SK-N-SH (cell line): Measurements from ENCODE around the gene BCAR1. TPM values are rescaled to one million over a fixed set of nuclear protein-coding genes. Genes with fewer than 3 reads are reported as not detected.
A peak's percentile ranks its signal among the peaks of the same experiment; 100 is the strongest.

Source experiments
- CTCF ChIA-PET: fragments of 300-600, 350-600 bp; formaldehyde crosslinking; extraction: SDS; loops from one replicate; lab custom pipeline; 2021; lab: Yijun Ruan, JAX
- POLR2A ChIA-PET: fragments of 350-600 bp; sonication (Branson Sonifier 250); formaldehyde crosslinking; extraction: SDS; loops from one replicate; lab custom pipeline; 2020; ENCODE audit warnings: antibody characterized with exemption, inconsistent platforms; lab: Yijun Ruan, JAX
- DNase-seq: peaks from one replicate; pipeline ENCODE4 v3.0.0; 2012
- H2AFZ ChIP-seq: fragments of 200-600 bp; sonication (generic); 2 replicates; pipeline ENCODE4 v1.8.1; 2016; ENCODE audit warnings: antibody characterized with exemption, mild to moderate bottlenecking, low read depth
- H3F3A ChIP-seq: fragments of 200-600 bp; sonication (generic); replicated peaks from 2 replicates; pipeline ENCODE3; 2016; ENCODE audit warnings: antibody characterized with exemption, mild to moderate bottlenecking; ENCODE audit not compliant: insufficient read depth
- H3K27ac ChIP-seq, 2 experiments: fragments of 200-500 bp in 1 of 2; fragments of 200-600 bp in 1 of 2; sonication (Bioruptor generic) in 1 of 2; sonication (generic), shearing (Covaris generic) in 1 of 2; 2 replicates each; pipeline versions ENCODE4 v1.5.1 to v1.6.1; 2014 to 2016; ENCODE audit warnings: low read depth in 2 of 2, inconsistent platforms in 1 of 2, low read length in 1 of 2, mild to moderate bottlenecking in 1 of 2, mixed read lengths in 1 of 2
- H3K27me3 ChIP-seq: fragments of 200-600 bp; sonication (generic), shearing (Covaris generic); 2 replicates; pipeline ENCODE4 v1.6.1; 2016; ENCODE audit warnings: mixed run types; ENCODE audit not compliant: insufficient read depth
- H3K36me3 ChIP-seq, 2 experiments: fragments of 200-500 bp in 1 of 2; fragments of 200-600 bp in 1 of 2; sonication (Bioruptor generic) in 1 of 2; sonication (generic) in 1 of 2; replicated peaks in 1 of 2; 2 replicates each; pipeline versions ENCODE3 to v1.5.1; 2014 to 2016; ENCODE audit warnings: low read length in 1 of 2, mild to moderate bottlenecking in 1 of 2; ENCODE audit not compliant: insufficient read depth in 2 of 2, control insufficient read depth in 1 of 2
- H3K4me1 ChIP-seq, 2 experiments: fragments of 200-500 bp in 1 of 2; fragments of 200-600 bp in 1 of 2; sonication (Bioruptor generic) in 1 of 2; sonication (generic), shearing (Covaris generic) in 1 of 2; 2 replicates each; pipeline versions ENCODE4 v1.5.1 to v1.6.1; 2014 to 2016; ENCODE audit warnings: low read depth in 1 of 2, low read length in 1 of 2, mixed run types in 1 of 2; ENCODE audit not compliant: insufficient read depth in 2 of 2, control insufficient read depth in 1 of 2
- H3K4me2 ChIP-seq: fragments of 200-600 bp; sonication (generic), shearing (Covaris generic); 2 replicates; pipeline ENCODE4 v1.6.1; 2017; ENCODE audit warnings: mixed run types
- H3K4me3 ChIP-seq, 2 experiments: fragments of 200-500 bp in 1 of 2; fragments of 200-600 bp in 1 of 2; sonication (Bioruptor generic) in 1 of 2; sonication (generic), shearing (Covaris generic) in 1 of 2; 2 replicates each; pipeline versions ENCODE4 v1.5.1 to v1.8.1; 2014 to 2016; ENCODE audit warnings: low read depth in 2 of 2, inconsistent platforms in 1 of 2, low read length in 1 of 2, mild to moderate bottlenecking in 1 of 2, mixed read lengths in 1 of 2, moderate library complexity in 1 of 2
- H3K79me2 ChIP-seq: fragments of 200-600 bp; sonication (generic); 2 replicates; pipeline ENCODE4 v1.8.1; 2017; ENCODE audit warnings: mild to moderate bottlenecking; ENCODE audit not compliant: insufficient read depth
- H3K9ac ChIP-seq: fragments of 200-600 bp; sonication (generic); 2 replicates; pipeline ENCODE4 v1.6.1; 2017; ENCODE audit warnings: mixed run types
- H3K9me2 ChIP-seq: fragments of 200-600 bp; sonication (generic); 2 replicates; pipeline ENCODE4 v1.6.1; 2017; ENCODE audit warnings: mixed run types
- H3K9me3 ChIP-seq: fragments of 200-600 bp; sonication (generic); 2 replicates; pipeline ENCODE4 v1.6.1; 2017; ENCODE audit warnings: mixed run types, mild to moderate bottlenecking, moderate library complexity
- H4K20me1 ChIP-seq: fragments of 200-600 bp; sonication (generic); 2 replicates; pipeline ENCODE4 v1.6.1; 2017; ENCODE audit warnings: mild to moderate bottlenecking, mixed run types; ENCODE audit not compliant: insufficient read depth
- CTCF ChIP-seq: fragments of 200-600 bp; sonication (generic); IDR thresholded peaks from 2 replicates; pipeline ENCODE4 v1.6.1; 2017; ENCODE audit warnings: antibody characterized with exemption, mild to moderate bottlenecking, moderate library complexity
- EZH2phosphoT487 ChIP-seq: fragments of 200-600 bp; sonication (generic); IDR thresholded peaks from 2 replicates; pipeline ENCODE4 v1.6.1; 2017; ENCODE audit warnings: low read depth, mixed run types, mild to moderate bottlenecking, antibody characterized with exemption, moderate library complexity, borderline replicate concordance
- FOSL2 ChIP-seq: IDR thresholded peaks from 2 replicates; pipeline ENCODE4 v1.4.0; 2012; ENCODE audit warnings: low read depth, mild to moderate bottlenecking, moderate library complexity, borderline replicate concordance
- GABPA ChIP-seq: IDR thresholded peaks from 2 replicates; pipeline ENCODE4 v1.4.0; 2012; ENCODE audit warnings: low read depth, mild to moderate bottlenecking
- IRF3 ChIP-seq: fragments of 150-350 bp; IDR thresholded peaks from 2 replicates; pipeline ENCODE4 v1.6.1; 2016; ENCODE audit warnings: mild to moderate bottlenecking, low read depth, low read length
- JUND ChIP-seq: IDR thresholded peaks from 2 replicates; pipeline ENCODE4 v1.4.0; 2012
- PBX3 ChIP-seq: IDR thresholded peaks from 2 replicates; pipeline ENCODE4; 2012
- RAD21 ChIP-seq: IDR thresholded peaks from 2 replicates; pipeline ENCODE4 v1.6.1; 2012; ENCODE audit warnings: mild to moderate bottlenecking, low read length
- RFX5 ChIP-seq: IDR thresholded peaks from 2 replicates; pipeline ENCODE4 v1.6.1; 2012; ENCODE audit warnings: mild to moderate bottlenecking, improper control_type of control experiment, low read length
- RXRA ChIP-seq: IDR thresholded peaks from 2 replicates; pipeline ENCODE4 v1.4.0; 2012; ENCODE audit warnings: low read depth, mild to moderate bottlenecking, borderline replicate concordance
- SIN3A ChIP-seq: IDR thresholded peaks from 2 replicates; pipeline ENCODE4 v1.6.1; 2012; ENCODE audit warnings: low read depth, mild to moderate bottlenecking, low read length, moderate library complexity, borderline replicate concordance
- TAF1 ChIP-seq: IDR thresholded peaks from 2 replicates; pipeline ENCODE4 v1.6.1; 2012; ENCODE audit warnings: low read depth, mild to moderate bottlenecking, low read length, moderate library complexity, borderline replicate concordance
- TEAD4 ChIP-seq: IDR thresholded peaks from 2 replicates; pipeline ENCODE4 v1.4.0; 2012; ENCODE audit warnings: mild to moderate bottlenecking, borderline replicate concordance; ENCODE audit not compliant: insufficient read depth
- whole genome bisulfite sequencing: methylation state at CpG from one replicate; pipeline ENCODE4 v1.1.6; 2017; ENCODE audit warnings: low lambda C conversion rate; 5-methylcytosine and 5-hydroxymethylcytosine counted together
- polyA plus RNA-seq, 3 experiments: library from polyadenylated mRNA; depleted of rRNA; stranded (reverse); fragments of >200 nt; gene quantifications; 2 replicates each; pipeline ENCODE4 v1.2.3, GENCODE V29; 2012

Gene BCAR1
- polyA plus RNA-seq, 1 of the 3 experiments (the other 2 are of a cell fraction): 45.1 TPM

GRCh38 chr16:75235721-75236193, 15.7 kb downstream of the BCAR1 start:
- WGBS: 86% methylated on average over 9 of the region's 34 CpGs

GRCh38 chr16:75234856-75235696, 16.3 kb downstream of the BCAR1 start:
- no peaks in the 10 kb centered on the region for H3K9me3 ChIP-seq

More at GRCh38 chr16:75235721-75236193, 15.7 kb downstream of the BCAR1 start:
- H3K9me3 ChIP-seq: no peaks in the 10 kb centered on the region
- H3K27me3 ChIP-seq: no peaks in the 10 kb centered on the region
- H3K79me2 ChIP-seq: peaks cover 99% of the 10 kb centered on the region
- peaks cover 78% of the 10 kb centered on the region for H4K20me1 ChIP-seq
- H3K27ac ChIP-seq: 0 out of 4 replicates have a peak overlapping the region, but pooled peaks of 1 of the 2 experiments have one; percentile 22
- peaks cover 42% of the 10 kb centered on the region for H3F3A ChIP-seq
- POLR2A ChIA-PET: no interaction called here
- CTCF ChIA-PET: interaction anchor here (0.6 to 5.4 kb wide), 9 partner anchors 10 to 360 kb away, joined by 3 to 72 read pairs (median 25); no protein-coding TSS in a partner anchor
- H3K9me2 ChIP-seq: no peaks in the 10 kb centered on the region
- peaks cover 40% of the 10 kb centered on the region in 2 experiments for H3K4me1 ChIP-seq
- H3K9ac ChIP-seq: no peak overlapping the region
- DNase-seq: no peak
- no peak overlapping the region for H2AFZ ChIP-seq
- TF ChIP-seq SIN3A: no peak
- TF ChIP-seq TEAD4: no peak
- no peak for TF ChIP-seq RAD21
- no peak for TF ChIP-seq JUND
- no peak overlapping the region for H3K4me3 ChIP-seq
- H3K36me3 ChIP-seq: peaks cover 35 to 47% of the 10 kb centered on the region in 2 experiments
- H3K4me2 ChIP-seq: no peak overlapping the region

More at GRCh38 chr16:75234856-75235696, 16.3 kb downstream of the BCAR1 start:
- Histone ChIP-seq H3K27me3 (no peaks in the 10 kb centered on the region), H4K20me1 (peaks cover 83% of the 10 kb centered on the region), H3K36me3 (peaks cover 41 to 45% of the 10 kb centered on the region in 2 experiments), H3K9me2 (no peaks in the 10 kb centered on the region), H3K4me1 (peaks cover 33% of the 10 kb centered on the region in 2 experiments), H3K4me3 (no peak overlapping the region), H3K9ac (no peak overlapping the region), H3F3A (peaks cover 47% of the 10 kb centered on the region), H3K79me2 (peaks cover 99% of the 10 kb centered on the region), H3K4me2 (0 out of 2 replicates have a peak overlapping the region, but pooled peaks have one; percentile 44), H2AFZ (no peak overlapping the region), H3K27ac (peak overlapping the region in 1 of 2 experiments; percentile 57; a peak in 3 of 4 replicates)
- ChIA-PET CTCF (interaction anchor here (0.6 to 5.4 kb wide), 36 partner anchors 10 to 360 kb away, joined by 3 to 72 read pairs (median 8); no protein-coding TSS in a partner anchor), POLR2A (no interaction called here)
- 91% methylated on average over 8 of the region's 48 CpGs for WGBS
- no peak for DNase-seq
- TF ChIP-seq GABPA: no peak
- TF ChIP-seq IRF3: no peak
- TF ChIP-seq RFX5: no peak
- TF ChIP-seq EZH2phosphoT487: no peak
- TF ChIP-seq TAF1: no peak
- TF ChIP-seq SIN3A: no peak
- no peak for TF ChIP-seq CTCF
- TF ChIP-seq FOSL2: no peak
- TF ChIP-seq PBX3: no peak
- no peak for TF ChIP-seq RXRA
